ENCODE results near the gene FDPS. TPM values are rescaled to one million over a fixed set of nuclear protein-coding genes. Genes with fewer than 3 reads are reported as not detected.
A peak's percentile ranks its signal among the peaks of the same experiment; 100 is the strongest.

The FDPS gene
- total and polyA plus RNA-seq, 2 donors (not counting 3 experiments of a cell fraction or from before 2014, with no cell fraction given), result 630 to 646 TPM

DNA sequence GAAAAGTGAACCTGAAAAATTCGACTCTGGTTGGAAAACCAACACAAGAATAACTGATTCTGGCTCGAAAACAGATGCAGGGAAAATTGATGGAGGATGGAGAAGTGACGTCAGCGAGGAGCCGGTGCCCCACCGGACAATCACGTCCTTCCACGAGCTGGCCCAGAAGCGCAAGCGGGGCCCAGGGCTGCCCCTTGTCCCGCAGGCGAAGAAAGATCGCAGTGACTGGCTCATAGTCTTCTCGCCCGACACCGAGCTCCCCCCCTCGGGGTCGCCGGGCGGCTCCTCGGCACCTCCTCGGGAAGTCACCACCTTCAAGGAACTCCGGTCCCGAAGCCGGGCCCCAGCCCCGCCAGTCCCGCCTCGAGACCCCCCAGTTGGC is 13.9 kb downstream of the FDPS start:
- intact Hi-C loops (cut with micrococcal nuclease) (loop anchor here (5.0 kb wide), 1 partner anchor 325 kb away; no protein-coding TSS in a partner anchor), dilution Hi-C loops (cut with MboI; ENCODE audit: extremely low pct_ligation_motif_present, low sequenced_read_pairs) (no loop called here)
- H3K27ac ChIP-seq (ENCODE audit: insufficient read depth, low read depth, low read length), result peak overlapping the region; percentile 43
- H3K36me3 ChIP-seq (ENCODE audit: control insufficient read depth in 2 of 2, extremely low read depth in 1 of 2, insufficient read depth in 2 of 2, low read length in 2 of 2), result peaks cover 13 to 24% of the 10 kb centered on the region in 2 experiments
- ChIA-PET POLR2A (interaction anchor here (1.4 to 2.6 kb wide), 2 partner anchors 50 to 72 kb away, joined by 8 to 12 read pairs; partner anchors contain the start of gene CLK2), CTCF (interaction anchor here (1.1 to 7.2 kb wide), 8 partner anchors 15 to 116 kb away, joined by 3 to 115 read pairs (median 6); partner anchors contain the start of genes CLK2 and FDPS)
- H3K27me3 ChIP-seq (ENCODE audit: control insufficient read depth in 2 of 2, insufficient read depth in 2 of 2, low read length in 2 of 2), result no peaks in the 10 kb centered on the region
- peak overlapping the region; percentile 48 for H3K4me2 ChIP-seq (ENCODE audit: insufficient read depth, low read length)
- no peak overlapping the region for H2AFZ ChIP-seq (ENCODE audit: low read depth, low read length)
- H4K20me1 ChIP-seq (replicated peaks; ENCODE audit: control insufficient read depth, extremely low read depth, insufficient read depth, low read length), result no peaks in the 10 kb centered on the region
- DNase-seq (ENCODE audit: low read depth, low spot score) (peak; percentile 57), FAIRE-seq (peak; percentile 42)
- H3K4me3 ChIP-seq (replicated peaks in 1 of 3; ENCODE audit: insufficient read depth in 1 of 3, low read depth in 1 of 3, low read length in 3 of 3), result peak overlapping the region in 2 of 3 experiments; percentile 18 to 76
- BruUV-seq (replicated peaks), result no TSS peak
- no peak overlapping the region for H3K9ac ChIP-seq (replicated peaks; ENCODE audit: extremely low read depth, insufficient read depth, low read length)
- no peaks in the 10 kb centered on the region for H3K9me3 ChIP-seq (replicated peaks; ENCODE audit: control insufficient read depth, insufficient read depth, low read length)
- H3K4me1 ChIP-seq (ENCODE audit: control insufficient read depth, extremely low read depth, insufficient read depth, low read length), result peaks cover 41% of the 10 kb centered on the region
- no peaks in the 10 kb centered on the region for H3K79me2 ChIP-seq (ENCODE audit: control insufficient read depth, insufficient read depth, low read length)
- no peaks in the 10 kb centered on the region for H3K9me1 ChIP-seq (replicated peaks; ENCODE audit: control insufficient read depth, extremely low read depth, insufficient read depth, low read length)
- no peak for TF ChIP-seq MAX (IDR thresholded peaks at IDR 0.05; ENCODE audit: insufficient read depth, insufficient read length)

DNA sequence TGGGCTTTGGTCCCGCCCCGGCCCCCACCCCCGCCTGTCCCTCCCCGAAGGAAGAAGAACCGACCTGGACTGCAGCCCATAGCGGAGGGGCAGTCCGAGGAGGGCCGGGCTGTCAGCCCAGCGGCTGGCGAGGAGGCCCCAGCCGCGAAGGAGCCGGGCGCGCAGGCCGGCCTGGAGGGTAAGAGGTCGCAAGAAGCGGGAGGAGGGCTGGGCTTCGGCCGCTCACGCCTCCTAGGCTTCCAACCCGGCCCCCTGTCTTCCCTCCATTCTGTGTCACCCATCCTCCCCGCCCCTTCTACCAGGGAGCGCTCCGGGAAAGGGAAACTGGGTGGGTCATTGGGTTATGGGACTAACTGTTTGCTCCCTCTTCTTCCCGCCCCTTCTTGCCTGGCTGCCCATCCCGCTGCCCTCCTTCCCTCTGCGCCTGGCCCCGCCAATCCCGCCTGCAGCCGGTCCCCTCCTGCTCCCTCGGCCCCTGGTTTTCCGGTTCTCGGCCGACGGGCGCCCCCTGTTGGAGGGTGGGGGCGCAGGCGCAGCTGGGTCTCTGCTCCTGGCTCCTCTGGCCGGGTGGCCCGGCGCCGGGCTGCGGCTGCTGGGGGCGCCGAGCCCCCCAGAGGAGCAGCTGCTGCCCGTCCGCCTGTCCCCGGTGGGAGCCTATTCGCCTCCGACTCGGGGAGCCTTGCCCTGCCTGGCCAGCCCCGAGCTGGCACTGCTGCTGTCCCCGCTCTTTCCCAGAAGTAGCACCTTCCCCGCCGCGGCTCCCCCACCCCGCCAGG is 14.5 kb downstream of the FDPS start:
- CTCF ChIA-PET, result interaction anchor here (0.5 to 7.2 kb wide), 17 partner anchors 11 to 181 kb away, joined by 3 to 115 read pairs (median 4); partner anchors contain the start of genes CLK2, FDPS, KRTCAP2 and THBS3
- peak overlapping the region; percentile 36 for H3K27ac ChIP-seq (ENCODE audit: insufficient read depth, low read depth, low read length)
- POLR2A ChIA-PET, result interaction anchor here (0.6 to 2.6 kb wide), 5 partner anchors 15 to 240 kb away, joined by 4 to 12 read pairs (median 5); partner anchors contain the start of genes ASH1L, CLK2 and FDPS
- H3K4me2 ChIP-seq (ENCODE audit: insufficient read depth, low read length), result peak overlapping the region; percentile 88
- no peaks in the 10 kb centered on the region for H4K20me1 ChIP-seq (replicated peaks; ENCODE audit: control insufficient read depth, extremely low read depth, insufficient read depth, low read length)
- H3K79me2 ChIP-seq (ENCODE audit: control insufficient read depth, insufficient read depth, low read length), result no peaks in the 10 kb centered on the region
- FAIRE-seq (no peak), DNase-seq (ENCODE audit: low read depth, low spot score) (peak; percentile 95)
- peak overlapping the region; percentile 10 for H3K9ac ChIP-seq (replicated peaks; ENCODE audit: extremely low read depth, insufficient read depth, low read length)
- H2AFZ ChIP-seq (ENCODE audit: low read depth, low read length), result peak overlapping the region; percentile 40
- peaks cover 14 to 23% of the 10 kb centered on the region in 2 experiments for H3K36me3 ChIP-seq (ENCODE audit: control insufficient read depth in 2 of 2, extremely low read depth in 1 of 2, insufficient read depth in 2 of 2, low read length in 2 of 2)
- dilution Hi-C loops (cut with MboI; ENCODE audit: extremely low pct_ligation_motif_present, low sequenced_read_pairs), result no loop called here
- BruUV-seq (replicated peaks), result no TSS peak
- no peaks in the 10 kb centered on the region for H3K9me1 ChIP-seq (replicated peaks; ENCODE audit: control insufficient read depth, extremely low read depth, insufficient read depth, low read length)
- H3K27me3 ChIP-seq (ENCODE audit: control insufficient read depth in 2 of 2, insufficient read depth in 2 of 2, low read length in 2 of 2), result no peaks in the 10 kb centered on the region
- peaks cover 41% of the 10 kb centered on the region for H3K4me1 ChIP-seq (ENCODE audit: control insufficient read depth, extremely low read depth, insufficient read depth, low read length)
- H3K9me3 ChIP-seq (replicated peaks; ENCODE audit: control insufficient read depth, insufficient read depth, low read length), result no peaks in the 10 kb centered on the region
- intact Hi-C loops (cut with micrococcal nuclease), result loop anchor here (1.0 to 5.0 kb wide), 6 partner anchors 14 to 324 kb away; partner anchors contain the start of genes CLK2, HCN3 and SCAMP3
- H3K4me3 ChIP-seq (replicated peaks in 1 of 3; ENCODE audit: insufficient read depth in 1 of 3, low read depth in 1 of 3, low read length in 3 of 3), result peak overlapping the region; percentile 16 to 76 (median 61)
- TF ChIP-seq EZH2 (IDR thresholded peaks at IDR 0.05; ENCODE audit: borderline replicate concordance, low read depth, low read length, severe bottlenecking) (no peak), CTCF (IDR thresholded peaks at IDR 0.05; ENCODE audit: extremely low read depth in 1 of 2, insufficient read depth in 1 of 2, low read depth in 1 of 2, low read length in 2 of 2) (peak; percentile 95), GATA2 (IDR thresholded peaks at IDR 0.05; ENCODE audit: insufficient read depth, insufficient read length, low read depth, low read length) (no peak), MYC (IDR thresholded peaks at IDR 0.05; ENCODE audit: low read depth, low read length) (no peak), JUN (IDR thresholded peaks at IDR 0.05; ENCODE audit: borderline replicate concordance, insufficient read depth, insufficient read length, low read depth) (no peak), MAX (IDR thresholded peaks at IDR 0.05; ENCODE audit: insufficient read depth, insufficient read length) (no peak), POLR2AphosphoS5 (IDR thresholded peaks at IDR 0.05; ENCODE audit: insufficient read depth, low read depth, low read length) (peak; percentile 71), FOS (IDR thresholded peaks at IDR 0.05; ENCODE audit: borderline replicate concordance, insufficient read depth, low read length) (no peak), POLR2A (IDR thresholded peaks at IDR 0.05; ENCODE audit: low read depth, low read length) (peak; percentile 67)

Measured in endothelial cell of umbilical vein (primary cell).